Transverse colon (tissue), 4 donors: ENCODE results near the gene CNNM2. TPM values are rescaled to one million over a fixed set of nuclear protein-coding genes. Genes with fewer than 3 reads are reported as not detected.
"Not testable (repeated sequence)": the region's sequence is repeated elsewhere in the genome, so short reads cannot be mapped to it uniquely, and the experiment has no call there.

Experiments
- DNase-seq: peaks from one replicate; pipeline ENCODE4 v3.0.0-alpha.2; 2019
- H3K27ac ChIP-seq, 4 donors: fragments of 200-600 bp; sonication (generic); 2 replicates each; pipeline ENCODE4 v1.5.1; 2016 to 2018; ENCODE audit warnings: inconsistent platforms in 4 of 4
- H3K27me3 ChIP-seq: fragments of 200-600 bp; sonication (generic); 2 replicates; pipeline ENCODE4 v1.5.1; 2017; ENCODE audit warnings: inconsistent platforms
- H3K36me3 ChIP-seq, 4 donors: fragments of 200-600 bp; sonication (generic); 2 replicates each; pipeline ENCODE4 v1.5.1; 2017 to 2019; ENCODE audit warnings: inconsistent platforms in 4 of 4
- H3K4me1 ChIP-seq, 4 donors: fragments of 200-600 bp; sonication (generic); 2 replicates each; pipeline ENCODE4 v1.5.1; 2017 to 2020; ENCODE audit warnings: inconsistent platforms in 4 of 4
- H3K4me3 ChIP-seq, 4 donors: fragments of 200-600 bp; sonication (generic); 1 replicate in 1 of 4; 2 replicates in 3 of 4; pipeline versions ENCODE4 v1.5.1 to v1.6.1; 2017 to 2019; ENCODE audit warnings: inconsistent platforms in 4 of 4
- H3K9me3 ChIP-seq, 2 donors: fragments of 200-600 bp; sonication (generic); 2 replicates each; pipeline ENCODE4 v1.5.1; 2017 to 2019; ENCODE audit warnings: inconsistent platforms in 2 of 2
- EP300 ChIP-seq: sonication (generic); formaldehyde crosslinking; IDR thresholded peaks from one replicate; pipeline ENCODE4 v1.6.1; 2017; ENCODE audit warnings: antibody characterized with exemption, low read depth
- POLR2A ChIP-seq: fragments of 450-650 bp; IDR thresholded peaks from one replicate; pipeline ENCODE4 v1.6.1; 2016; ENCODE audit warnings: antibody characterized with exemption, mild to moderate bottlenecking, moderate library complexity
- POLR2AphosphoS5 ChIP-seq, 3 donors: sonication (generic); formaldehyde crosslinking; IDR thresholded peaks; one replicate each; pipeline ENCODE4 v1.6.1; 2016; ENCODE audit warnings: antibody characterized with exemption in 3 of 3
- WGBS, 2 donors: methylation state at CpG; one replicate each; pipeline ENCODE4 v1.1.5; 2018; ENCODE audit warnings: low coverage in 1 of 2; 5-methylcytosine and 5-hydroxymethylcytosine counted together
- in situ Hi-C, 4 donors: fragments of 200-750 bp; cut with MboI; loops; one replicate each; pipeline versions ENCODE4 v1.15.0 to v1.15.1; 2017; ENCODE audit warnings: low sequenced_read_pairs in 3 of 4, low pct_ligation_motif_present in 1 of 4, low pct_unique_long_range_greater_than_20kb in 1 of 4
- intact Hi-C: fragments of 100-400 bp; cut with DNase I; formaldehyde crosslinking; loops from one replicate; pipeline ENCODE4 v1.15.1; 2023; ENCODE audit warnings: low total_unique reads
- total RNA-seq, 4 donors: library from RNA; depleted of rRNA; stranded (reverse); fragments of >200 nt; gene quantifications; one replicate each; pipeline ENCODE4 v1.1.0, GENCODE V29; 2016
- TF ChIP-seq, protein P1 (sequence below), 5 experiments: fragments of 200-600 bp in 3 of 5; fragments of 450-650 bp in 2 of 5; sonication (generic) in 3 of 5; IDR thresholded peaks; 1 replicate in 2 of 5; 2 replicates in 3 of 5; pipeline ENCODE4 v1.5.1; 2016 to 2017; ENCODE audit warnings: antibody characterized with exemption in 5 of 5, inconsistent platforms in 3 of 5, mild to moderate bottlenecking in 2 of 5, moderate library complexity in 1 of 5

CNNM2 gene
- total RNA-seq, 4 donors from 2014 or later = 48.0 to 144 (median 100) TPM

DNA sequence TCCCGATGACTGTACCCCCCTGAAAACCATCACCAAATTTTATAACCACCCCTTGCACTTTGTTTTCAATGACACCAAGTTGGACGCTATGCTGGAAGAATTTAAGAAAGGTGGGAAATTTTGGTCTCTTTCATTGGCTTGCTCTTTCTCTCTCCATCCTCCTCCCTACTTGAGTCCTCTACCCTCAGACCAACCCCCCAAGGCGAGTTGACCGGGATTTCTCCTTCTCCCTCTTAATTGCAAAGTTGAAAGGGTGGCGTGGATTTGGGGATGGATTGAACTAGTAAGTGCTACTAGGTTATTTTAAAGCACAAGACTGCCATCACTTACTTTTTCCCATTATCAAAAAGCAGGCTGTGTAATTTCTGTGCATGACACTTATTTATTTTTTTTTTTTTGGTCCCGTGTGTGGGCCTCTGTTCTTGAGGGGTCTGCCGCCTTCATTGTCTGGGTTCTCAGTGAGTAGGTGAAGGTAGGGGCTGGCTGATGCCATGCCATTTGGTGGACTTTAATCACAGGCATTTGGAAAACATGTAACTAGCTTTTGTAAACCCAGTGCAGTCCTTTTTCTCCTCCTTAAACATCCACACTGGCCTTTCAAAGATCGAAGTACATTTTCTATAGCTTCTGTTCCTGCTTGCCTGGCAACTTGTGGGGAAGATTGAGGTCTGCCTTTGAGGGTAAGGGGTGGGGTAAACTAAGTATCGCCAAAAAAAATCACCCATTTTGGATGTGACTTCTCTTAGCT, 2.1 kb downstream of the CNNM2 start:
- 57 to 70% methylated on average over 6 to 9 of the region's 9 CpGs for WGBS, 2 donors
- Histone ChIP-seq H3K27ac (peak overlapping the region in 2 of 4 donors; percentile 7 to 26), H3K4me3 (peak overlapping the region; percentile 4 to 91 (median 78)), H3K4me1 (peaks cover 5 to 61% (median 41%) of the 10 kb centered on the region in 4 donors), H3K9me3 (no peaks in the 10 kb centered on the region), H3K27me3 (no peaks in the 10 kb centered on the region), H3K36me3 (no peaks in the 10 kb centered on the region)
- intact Hi-C loops (loop anchor here (5.0 kb wide), 1 partner anchor 322 kb away; no protein-coding TSS in a partner anchor), in situ Hi-C loops (loop anchor here (5.0 to 25.0 kb wide), 6 partner anchors 135 to 325 kb away; partner anchors contain the start of gene RPEL1 (in 3 of the 4))
- TF ChIP-seq, protein P1, sequence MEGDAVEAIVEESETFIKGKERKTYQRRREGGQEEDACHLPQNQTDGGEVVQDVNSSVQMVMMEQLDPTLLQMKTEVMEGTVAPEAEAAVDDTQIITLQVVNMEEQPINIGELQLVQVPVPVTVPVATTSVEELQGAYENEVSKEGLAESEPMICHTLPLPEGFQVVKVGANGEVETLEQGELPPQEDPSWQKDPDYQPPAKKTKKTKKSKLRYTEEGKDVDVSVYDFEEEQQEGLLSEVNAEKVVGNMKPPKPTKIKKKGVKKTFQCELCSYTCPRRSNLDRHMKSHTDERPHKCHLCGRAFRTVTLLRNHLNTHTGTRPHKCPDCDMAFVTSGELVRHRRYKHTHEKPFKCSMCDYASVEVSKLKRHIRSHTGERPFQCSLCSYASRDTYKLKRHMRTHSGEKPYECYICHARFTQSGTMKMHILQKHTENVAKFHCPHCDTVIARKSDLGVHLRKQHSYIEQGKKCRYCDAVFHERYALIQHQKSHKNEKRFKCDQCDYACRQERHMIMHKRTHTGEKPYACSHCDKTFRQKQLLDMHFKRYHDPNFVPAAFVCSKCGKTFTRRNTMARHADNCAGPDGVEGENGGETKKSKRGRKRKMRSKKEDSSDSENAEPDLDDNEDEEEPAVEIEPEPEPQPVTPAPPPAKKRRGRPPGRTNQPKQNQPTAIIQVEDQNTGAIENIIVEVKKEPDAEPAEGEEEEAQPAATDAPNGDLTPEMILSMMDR (IDR thresholded peaks at IDR 0.05) = no peak
- TF ChIP-seq EP300 (no peak), POLR2A (no peak), POLR2AphosphoS5 (IDR thresholded peaks at IDR 0.05) (no peak)
- DNase-seq = no peak

GRCh38 chr10:102923601-102924000, 5.5 kb downstream of the CNNM2 start:
- TF ChIP-seq POLR2A (no peak), POLR2AphosphoS5 (IDR thresholded peaks at IDR 0.05) (no peak), EP300 (no peak)
- TF ChIP-seq, protein P1 (IDR thresholded peaks at IDR 0.05) = no peak
- peaks cover 5 to 71% (median 42%) of the 10 kb centered on the region in 4 donors for H3K4me1 ChIP-seq
- H3K36me3 ChIP-seq = no peaks in the 10 kb centered on the region
- peak overlapping the region; percentile 5 to 57 (median 53) for H3K27ac ChIP-seq
- H3K27me3 ChIP-seq = no peaks in the 10 kb centered on the region
- H3K9me3 ChIP-seq = no peaks in the 10 kb centered on the region
- DNase-seq = no peak
- intact Hi-C loops (no loop called here), in situ Hi-C loops (loop anchor here in 2 of 4 donors (10.0 to 25.0 kb wide), 2 partner anchors 131 to 314 kb away; partner anchors contain the start of gene RPEL1 (in 1 of the 2))
- H3K4me3 ChIP-seq = no peak overlapping the region

- Histone ChIP-seq H3K9me3 (no peaks in the 10 kb centered on the region), H3K27me3 (no peaks in the 10 kb centered on the region), H3K27ac (peak overlapping the region in 3 of 4 donors; percentile 24 to 59 (median 38)), H3K4me3 (no peak overlapping the region), H3K4me1 (peaks cover 0 to 40% (median 18%) of the 10 kb centered on the region in 4 donors), H3K36me3 (no peaks in the 10 kb centered on the region)
- peak; percentile 34 for DNase-seq
- intact Hi-C loops = no loop called here
- WGBS, 2 donors = 68 to 73% methylated on average over 6 of the region's 6 CpGs
- in situ Hi-C loops = loop anchor here in 1 of 4 donors (10.0 kb wide), 1 partner anchor 128 kb away; no protein-coding TSS in a partner anchor
- TF ChIP-seq, protein P1 (IDR thresholded peaks at IDR 0.05) = no peak
- TF ChIP-seq EP300 (no peak), POLR2A (no peak), POLR2AphosphoS5 (IDR thresholded peaks at IDR 0.05) (no peak)
Measured at GRCh38 chr10:102926842-102927241, 8.7 kb downstream of the CNNM2 start.

DNA sequence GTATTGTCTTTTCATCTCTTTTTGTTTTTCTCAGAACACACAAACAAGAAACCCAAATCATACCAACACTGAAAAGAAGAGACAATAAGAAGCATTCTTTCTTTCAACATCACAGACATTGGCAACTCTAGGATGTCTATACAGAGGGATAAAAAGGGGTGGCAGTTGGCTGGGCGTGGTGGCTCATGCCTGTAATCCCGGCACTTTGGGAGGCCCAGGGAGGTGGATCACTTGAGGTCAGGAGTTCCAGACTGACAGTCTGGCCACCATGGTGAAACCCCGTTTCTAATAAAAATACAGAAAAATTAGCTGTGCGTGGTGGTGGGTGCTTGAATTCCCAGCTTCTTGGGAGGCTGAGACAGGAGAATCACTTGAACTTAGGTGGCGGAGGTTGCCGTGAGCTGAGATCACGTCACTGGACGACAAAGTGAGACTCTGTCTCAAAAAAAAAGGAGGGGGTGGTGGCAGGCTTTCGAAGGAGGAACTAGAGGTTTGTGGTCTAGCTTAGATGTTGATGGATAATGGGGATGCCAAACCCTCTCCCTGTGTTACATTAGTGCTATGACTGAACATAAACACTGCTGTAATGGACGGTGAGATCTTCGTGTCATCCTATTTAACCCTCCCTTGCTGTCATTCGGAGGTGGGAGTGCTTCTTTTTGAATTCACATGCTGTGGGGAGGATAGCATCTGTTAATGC, 9.4 kb downstream of the CNNM2 start:
- no peaks in the 10 kb centered on the region for H3K27me3 ChIP-seq
- H3K9me3 ChIP-seq = no peaks in the 10 kb centered on the region
- H3K36me3 ChIP-seq = no peaks in the 10 kb centered on the region
- peaks cover 0 to 34% (median 15%) of the 10 kb centered on the region in 4 donors for H3K4me1 ChIP-seq
- in situ Hi-C loops = loop anchor here in 1 of 4 donors (10.0 kb wide), 1 partner anchor 127 kb away; no protein-coding TSS in a partner anchor
- WGBS, 2 donors = 82 to 84% methylated on average over 9 to 12 of the region's 12 CpGs
- intact Hi-C loops = no loop called here
- peak overlapping the region in 3 of 4 donors; percentile 24 to 59 (median 38) for H3K27ac ChIP-seq
- peak; percentile 39 for DNase-seq
- H3K4me3 ChIP-seq = no peak overlapping the region
- no peak for TF ChIP-seq POLR2AphosphoS5 (IDR thresholded peaks at IDR 0.05)
- TF ChIP-seq, protein P1 (IDR thresholded peaks at IDR 0.05) = no peak
- TF ChIP-seq POLR2A = no peak
- TF ChIP-seq EP300 = no peak

GRCh38 chr10:102928442-102928841, 10.3 kb downstream of the CNNM2 start:
- 95 to 100% methylated on average over 2 to 5 of the region's 5 CpGs for WGBS, 2 donors
- H3K4me1 ChIP-seq = peaks cover 0 to 24% (median 7%) of the 10 kb centered on the region in 4 donors
- intact Hi-C loops, H3K4me3 ChIP-seq, H3K9me3 ChIP-seq, DNase-seq, H3K27me3 ChIP-seq, H3K27ac ChIP-seq, H3K36me3 ChIP-seq: not testable (repeated sequence)
- in situ Hi-C loops = loop anchor here in 1 of 4 donors (10.0 kb wide), 1 partner anchor 126 kb away; no protein-coding TSS in a partner anchor
